Measurements from ENCODE around the gene CHD3. TPM values are rescaled to one million over a fixed set of nuclear protein-coding genes. Genes with fewer than 3 reads are reported as not detected.
"Not testable (repeated sequence)": the region's sequence is repeated elsewhere in the genome, so short reads cannot be mapped to it uniquely, and the experiment has no call there.

CHD3 gene
- polyA plus RNA-seq, 2 of the 4 experiments (the other 2 are of a cell fraction), result 56.3 to 111 TPM

GRCh38 chr17:7859028-7859427 lies 29.6 kb upstream of the CHD3 start:
- no peak for ATAC-seq
- ChIA-PET CTCF (interaction anchor here (1.0 to 14.5 kb wide), 14 partner anchors 15 to 200 kb away, joined by 3 to 339 read pairs (median 60); partner anchors contain the start of genes ALOX15B, KDM6B, RNF227 and TRAPPC1), POLR2A (interaction anchor here (1.0 kb wide), 1 partner anchor 131 kb away, joined by 4 read pairs; no protein-coding TSS in a partner anchor)
- Histone ChIP-seq H3K4me2 (peak overlapping the region; percentile 81), H3K4me3 (peak overlapping the region; percentile 69), H3K9me3 (no peaks in the 10 kb centered on the region), H3K27ac (peak overlapping the region; percentile 91 to 98; a peak in 5 of 6 replicates), H3K4me1 (peaks cover 24% of the 10 kb centered on the region)
- DNase-seq (ENCODE audit: low read depth in 1 of 2, low spot score in 1 of 2), result no peak
- TF ChIP-seq CTCF (IDR thresholded peaks at IDR 0.05) (no peak), MAFK (IDR thresholded peaks at IDR 0.05; ENCODE audit: partially characterized antibody) (no peak), TP53 (CRISPR knock-in tag; IDR thresholded peaks at IDR 0.05) (no peak), GATA3 (IDR thresholded peaks at IDR 0.05; ENCODE audit: borderline replicate concordance) (no peak), ATOH8 (CRISPR knock-in tag; IDR thresholded peaks at IDR 0.05; ENCODE audit: low read depth) (no peak), HOXB13 (CRISPR knock-in tag; IDR thresholded peaks at IDR 0.05; ENCODE audit: low read depth) (no peak), HOXB5 (CRISPR knock-in tag; IDR thresholded peaks at IDR 0.05) (no peak), CEBPB (IDR thresholded peaks at IDR 0.05) (no peak), CHD4 (IDR thresholded peaks at IDR 0.05; ENCODE audit: borderline replicate concordance) (no peak), BCL3 (IDR thresholded peaks at IDR 0.05) (no peak), USF2 (IDR thresholded peaks at IDR 0.05) (no peak; the same call in 1 of the 2 replicates)
- FAIRE-seq, result no peak
- 95% methylated on average over 8 of the region's 8 CpGs for WGBS (ENCODE audit: missing lambda C conversion rate)

- ChIA-PET CTCF (interaction anchor here (0.5 to 14.5 kb wide), 52 partner anchors 11 to 451 kb away, joined by 3 to 339 read pairs (median 5); partner anchors contain the start of genes ALOX15B, CHD3, CNTROB and KDM6B), POLR2A (no interaction called here)
- FAIRE-seq, result no peak
- Histone ChIP-seq H3K4me2 (no peak overlapping the region), H3K27ac (no peak overlapping the region), H3K9me3 (0 out of 3 replicates have a peak, but pooled peaks cover 2% of the 10 kb centered on the region), H3K4me1 (peaks cover 15% of the 10 kb centered on the region), H3K4me3 (no peak overlapping the region)
- no peak for ATAC-seq
- peak; percentile 96 for TF ChIP-seq CTCF (IDR thresholded peaks at IDR 0.05)
- peak; percentile 97 for TF ChIP-seq SMC3 (IDR thresholded peaks at IDR 0.05)
- no peak for TF ChIP-seq HEYL (CRISPR knock-in tag; IDR thresholded peaks at IDR 0.05)
- peak; percentile 94 to 97 for TF ChIP-seq RAD21 (conservative IDR thresholded peaks at IDR 0.05 in 1 of 2, IDR thresholded peaks at IDR 0.05 in 1 of 2)
- no peak for TF ChIP-seq RCOR1 (IDR thresholded peaks at IDR 0.05; ENCODE audit: low read depth, low read length)
- TF ChIP-seq MAX (IDR thresholded peaks at IDR 0.05), result 0 out of 2 replicates have a peak, but pooled peaks have one; percentile 24
- TF ChIP-seq NR3C1 (IDR thresholded peaks at IDR 0.05), result no peak
- TF ChIP-seq TP53 (CRISPR knock-in tag; IDR thresholded peaks at IDR 0.05), result no peak
- TF ChIP-seq ZC3H11A (IDR thresholded peaks at IDR 0.05), result no peak
- DNase-seq (ENCODE audit: low read depth in 1 of 2, low spot score in 1 of 2), result peak; percentile 65 to 66
- WGBS (ENCODE audit: missing lambda C conversion rate), result 25% methylated on average over 3 of the region's 3 CpGs
These were observed 25.7 kb upstream of the CHD3 start for GRCh38 chr17:7862692-7863437.

GRCh38 chr17:7864384-7864783 lies 24.2 kb upstream of the CHD3 start:
- ChIA-PET CTCF (interaction anchor here (0.7 to 14.5 kb wide), 28 partner anchors 9 to 230 kb away, joined by 3 to 339 read pairs (median 6); partner anchors contain the start of genes ALOX15B, CHD3, CNTROB and KDM6B), POLR2A (interaction anchor here (0.6 kb wide), 2 partner anchors 11 to 461 kb away, joined by 3 read pairs; partner anchors contain the start of gene TMEM256)
- ATAC-seq; FAIRE-seq; H3K9me3 ChIP-seq; H3K4me3 ChIP-seq; DNase-seq (ENCODE audit: low read depth in 1 of 2, low spot score in 1 of 2); H3K4me2 ChIP-seq; H3K4me1 ChIP-seq; H3K27ac ChIP-seq: not testable (repeated sequence)
- 80% methylated on average over 5 of the region's 5 CpGs for WGBS (ENCODE audit: missing lambda C conversion rate)
